Small intestine (tissue), 7 donors: ENCODE measurements around the gene AHRR. TPM values are rescaled to one million over a fixed set of nuclear protein-coding genes. Genes with fewer than 3 reads are reported as not detected.

Source experiments
- DNase-seq, 2 donors: peaks; one replicate each; pipeline versions ENCODE4 v3.0.0 to v3.0.0-alpha.2; 2013
- FAIRE-seq: peaks from 2 replicates; lab custom pipeline; 2012; peaks lifted over from hg19 to GRCh38; lab: Jason Lieb, UNC
- H3K27ac ChIP-seq, 3 donors: one replicate each; pipeline ENCODE4 v1.5.1; 2013; ENCODE audit warnings: low read length in 2 of 3, mild to moderate bottlenecking in 2 of 3, control low read depth in 1 of 3, inconsistent platforms in 1 of 3, low read depth in 1 of 3, moderate library complexity in 1 of 3
- H3K27me3 ChIP-seq, 3 donors: one replicate each; pipeline ENCODE4 v1.6.1; 2013; ENCODE audit warnings: low read length in 3 of 3, inconsistent platforms in 1 of 3; ENCODE audit not compliant: control insufficient read depth in 3 of 3, insufficient read depth in 3 of 3
- H3K36me3 ChIP-seq, 3 donors: one replicate each; pipeline ENCODE4 v1.6.1; 2013; ENCODE audit warnings: low read length in 3 of 3, inconsistent platforms in 1 of 3, low read depth in 1 of 3, mild to moderate bottlenecking in 1 of 3, moderate library complexity in 1 of 3; ENCODE audit not compliant: control insufficient read depth in 3 of 3, insufficient read depth in 2 of 3
- H3K4me1 ChIP-seq, 3 donors: one replicate each; pipeline ENCODE4 v1.6.1; 2013; ENCODE audit warnings: low read length in 2 of 3, inconsistent platforms in 1 of 3, low read depth in 1 of 3, mild to moderate bottlenecking in 1 of 3, moderate library complexity in 1 of 3; ENCODE audit not compliant: control insufficient read depth in 3 of 3, insufficient read depth in 2 of 3
- H3K4me3 ChIP-seq, 3 donors: one replicate each; pipeline ENCODE4 v1.5.1; 2013; ENCODE audit warnings: low read length in 3 of 3, control low read depth in 1 of 3, inconsistent platforms in 1 of 3, low read depth in 1 of 3, mild to moderate bottlenecking in 1 of 3, moderate library complexity in 1 of 3
- H3K9me3 ChIP-seq, 2 donors: one replicate each; pipeline ENCODE4 v1.6.1; 2013; ENCODE audit warnings: low read depth in 1 of 2, low read length in 1 of 2; ENCODE audit not compliant: control insufficient read depth in 2 of 2, insufficient read depth in 1 of 2
- WGBS, 3 donors: extraction: QIAGEN DNeasy Blood & Tissue Kit; methylation state at CpG; one replicate each; pipeline ENCODE4 v1.1.7; 2013; 5-methylcytosine and 5-hydroxymethylcytosine counted together
- polyA plus RNA-seq, 4 donors: library from polyadenylated mRNA; stranded (reverse) in 3 of 4; unstranded in 1 of 4; fragments of 200-250 nt in 3 of 4; fragments of 120-200 nt in 1 of 4; gene quantifications; one replicate each; pipeline versions ENCODE4 v1.2.1 to v1.2.3, GENCODE V29; 2013
- donor health status: healthy with polysubstance abuse.
- donor health status: control.
- donor health status: control.
- donor health status: Bipolar disorder and iron deficiency.
- donor health status: healthy.

Gene AHRR
- polyA plus RNA-seq, 4 donors, result 0.22 to 2.6 (median 0.95) TPM

DNA sequence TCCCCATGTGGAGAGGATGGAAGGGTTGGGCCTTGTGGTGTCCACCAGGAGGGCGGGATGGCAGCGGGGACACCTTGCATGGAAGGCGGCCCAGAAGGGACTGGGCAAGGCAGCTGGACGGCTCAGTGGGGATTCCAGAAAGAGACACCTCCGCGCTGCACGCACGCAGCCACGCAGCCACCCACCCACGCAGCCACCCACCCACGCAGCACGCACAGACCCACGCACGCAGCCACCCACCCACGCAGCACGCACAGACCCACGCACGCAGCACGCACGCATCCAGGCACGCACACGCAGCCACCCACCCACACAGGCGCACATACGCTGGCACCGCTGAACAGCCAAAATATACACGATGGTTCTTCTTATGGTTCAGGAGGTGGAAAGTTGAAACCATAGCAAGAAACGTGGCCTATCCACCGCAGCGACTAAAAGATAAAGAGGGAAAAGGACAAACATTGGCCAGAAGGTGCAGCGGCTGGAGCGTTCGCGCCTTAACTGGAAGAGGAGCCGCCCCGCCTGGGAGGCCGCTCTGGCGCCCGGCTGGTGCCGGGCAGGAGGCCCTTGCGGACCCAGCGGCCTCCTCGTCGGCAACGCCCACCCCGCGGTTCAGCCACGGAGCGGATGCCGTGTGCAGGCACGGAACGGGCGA lies 99.2 kb downstream of the AHRR start:
- FAIRE-seq, result no peak

DNA sequence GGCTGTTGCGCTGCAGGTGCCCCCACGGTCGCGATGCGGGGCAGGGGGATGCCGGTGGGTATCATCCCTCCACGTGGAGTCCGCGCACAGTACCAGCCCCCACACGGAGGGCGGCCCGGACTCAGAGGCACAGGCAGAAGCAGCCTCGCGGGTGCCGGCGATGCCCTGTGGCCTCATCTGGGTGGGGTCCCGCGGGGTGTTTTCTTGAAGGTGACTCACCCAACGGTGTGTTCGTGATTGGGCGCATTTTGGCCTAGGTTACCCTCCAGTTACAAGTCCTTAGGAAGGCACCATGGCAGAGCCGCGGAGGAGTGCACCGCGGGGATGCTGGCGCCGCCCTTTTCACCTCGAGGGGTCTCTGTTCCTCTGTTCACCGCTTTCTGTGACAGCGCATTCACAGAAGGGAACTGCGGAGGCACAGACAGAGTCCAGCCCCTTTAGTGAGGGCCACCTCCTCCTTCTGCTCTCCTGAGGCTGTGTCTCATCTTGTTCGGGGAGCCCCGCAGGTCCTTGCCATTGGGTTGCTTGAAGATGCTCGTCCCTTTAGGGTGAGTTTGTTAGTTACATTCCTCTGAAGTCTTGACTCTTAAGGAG lies 99.9 kb downstream of the AHRR start:
- no peak for DNase-seq
- WGBS, 3 donors, result 86 to 92% (median 92%) methylated on average over 32 to 34 of the region's 34 CpGs
- no peaks in the 10 kb centered on the region for H3K36me3 ChIP-seq

More for the DNA sequence above, 99.2 kb downstream of the AHRR start:
- Histone ChIP-seq H3K27me3 (no peaks in the 10 kb centered on the region), H3K9me3 (no peaks in the 10 kb centered on the region), H3K4me3 (no peak overlapping the region), H3K4me1 (peaks cover 0 to 6% (median 0%) of the 10 kb centered on the region in 3 donors), H3K27ac (no peak overlapping the region), H3K36me3 (no peaks in the 10 kb centered on the region)
- DNase-seq, result no peak
- WGBS, 3 donors, result 90 to 93% (median 91%) methylated on average over 52 of the region's 52 CpGs

DNA sequence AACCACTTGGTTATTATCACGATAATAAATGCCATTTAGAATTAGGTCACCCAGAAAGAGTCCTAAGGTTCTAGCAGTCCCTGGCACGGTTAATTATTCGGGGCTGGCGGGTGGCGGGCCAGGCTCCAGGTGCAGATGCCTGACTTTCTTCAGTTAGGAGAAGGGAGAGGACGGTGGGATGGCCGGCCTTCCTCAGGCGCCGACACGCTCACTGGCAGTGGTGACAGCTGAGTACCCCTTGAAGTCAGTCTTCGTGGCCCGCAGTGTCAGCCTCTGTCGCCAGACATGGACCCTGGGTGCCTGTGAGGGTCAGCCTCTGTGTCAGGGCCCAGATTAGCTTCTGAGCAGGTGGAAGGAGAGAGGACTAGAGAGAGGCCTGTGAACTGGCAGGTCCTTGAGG lies 100.4 kb downstream of the AHRR start:
- Histone ChIP-seq H3K9me3 (no peaks in the 10 kb centered on the region), H3K27me3 (no peaks in the 10 kb centered on the region), H3K4me3 (no peak overlapping the region), H3K36me3 (no peaks in the 10 kb centered on the region), H3K27ac (no peak overlapping the region), H3K4me1 (no peaks in the 10 kb centered on the region)
- 73 to 91% (median 85%) methylated on average over 13 of the region's 13 CpGs for WGBS, 3 donors
- FAIRE-seq (no peak), DNase-seq (no peak)

More for the DNA sequence above, 99.9 kb downstream of the AHRR start:
- no peak overlapping the region for H3K27ac ChIP-seq
- no peak for FAIRE-seq
- H3K4me3 ChIP-seq, result no peak overlapping the region
- no peaks in the 10 kb centered on the region for H3K9me3 ChIP-seq
- no peaks in the 10 kb centered on the region for H3K27me3 ChIP-seq
- no peaks in the 10 kb centered on the region for H3K4me1 ChIP-seq

DNA sequence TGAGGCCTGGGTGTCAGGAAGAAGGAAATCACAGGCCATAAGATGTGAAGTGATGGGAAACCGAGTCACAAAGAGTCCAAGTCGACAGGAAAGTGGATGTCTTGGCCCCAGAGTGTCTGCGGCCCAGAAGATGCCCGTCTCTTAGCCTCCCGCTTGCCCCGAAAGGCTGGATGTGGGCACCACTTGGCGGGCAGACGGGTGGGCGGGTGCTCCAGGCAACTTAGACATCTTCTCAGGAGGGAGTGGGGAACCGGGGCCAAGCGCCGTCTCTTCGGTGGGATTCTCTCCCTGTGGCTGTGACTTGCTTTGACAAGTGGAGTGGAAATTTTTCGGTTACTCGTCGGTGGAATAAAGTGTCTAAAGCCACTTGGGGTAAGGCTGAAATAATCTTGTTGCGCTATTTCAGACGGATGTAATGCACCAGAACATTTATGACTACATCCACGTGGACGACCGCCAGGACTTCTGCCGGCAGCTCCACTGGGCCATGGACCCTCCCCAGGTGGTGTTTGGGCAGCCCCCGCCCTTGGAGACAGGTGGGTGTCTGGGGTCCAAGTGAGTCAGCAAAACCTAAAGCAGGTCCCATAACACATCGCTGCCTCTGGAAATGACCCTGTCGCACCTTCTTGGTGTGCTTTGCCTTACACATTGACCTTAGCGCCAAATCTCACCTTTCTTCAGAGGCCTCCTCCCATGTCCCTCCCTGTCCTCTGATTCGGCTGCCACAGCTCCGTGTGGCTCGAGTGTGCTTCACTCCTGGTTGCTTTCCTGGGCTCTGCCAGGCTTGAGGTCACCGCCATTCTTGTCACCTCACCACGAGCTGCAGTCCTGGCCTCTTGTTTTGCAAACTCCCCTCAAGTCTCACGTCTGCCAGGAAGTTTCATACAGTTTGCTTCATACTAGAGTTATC lies 101.1 kb downstream of the AHRR start:
- peaks cover 0 to 2% (median 0%) of the 10 kb centered on the region in 3 donors for H3K36me3 ChIP-seq

DNA sequence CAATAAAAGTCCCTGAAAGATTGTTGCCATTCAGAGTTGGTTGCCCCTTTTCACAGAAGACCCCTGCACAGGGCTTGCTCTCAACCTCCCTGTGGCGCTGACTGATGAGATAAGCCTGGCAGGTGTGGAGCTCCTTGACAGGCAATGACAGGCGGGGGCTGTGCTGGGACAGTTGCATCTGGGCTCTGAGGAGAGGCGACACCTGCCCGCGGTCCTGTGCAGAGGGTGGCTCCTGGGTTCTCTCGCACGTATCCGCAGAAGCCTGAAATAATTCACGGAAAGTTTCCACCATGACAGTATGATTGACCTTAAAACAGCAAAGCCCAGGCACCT lies 101.7 kb downstream of the AHRR start:
- DNase-seq, result no peak
- H3K27me3 ChIP-seq, result no peaks in the 10 kb centered on the region
- WGBS, 3 donors, result 63 to 87% (median 64%) methylated on average over 9 of the region's 9 CpGs
- H3K4me1 ChIP-seq, result no peaks in the 10 kb centered on the region
- no peak overlapping the region for H3K4me3 ChIP-seq
- H3K27ac ChIP-seq, result no peak overlapping the region
- no peak for FAIRE-seq
- peaks cover 0 to 2% (median 0%) of the 10 kb centered on the region in 3 donors for H3K36me3 ChIP-seq
- H3K9me3 ChIP-seq, result no peaks in the 10 kb centered on the region

More for the DNA sequence above, 101.1 kb downstream of the AHRR start:
- Histone ChIP-seq H3K27me3 (no peaks in the 10 kb centered on the region), H3K27ac (no peak overlapping the region), H3K4me3 (no peak overlapping the region), H3K9me3 (no peaks in the 10 kb centered on the region), H3K4me1 (no peaks in the 10 kb centered on the region)
- no peak for FAIRE-seq
- DNase-seq, result no peak
- WGBS, 3 donors, result 75 to 85% (median 79%) methylated on average over 32 of the region's 32 CpGs

DNA sequence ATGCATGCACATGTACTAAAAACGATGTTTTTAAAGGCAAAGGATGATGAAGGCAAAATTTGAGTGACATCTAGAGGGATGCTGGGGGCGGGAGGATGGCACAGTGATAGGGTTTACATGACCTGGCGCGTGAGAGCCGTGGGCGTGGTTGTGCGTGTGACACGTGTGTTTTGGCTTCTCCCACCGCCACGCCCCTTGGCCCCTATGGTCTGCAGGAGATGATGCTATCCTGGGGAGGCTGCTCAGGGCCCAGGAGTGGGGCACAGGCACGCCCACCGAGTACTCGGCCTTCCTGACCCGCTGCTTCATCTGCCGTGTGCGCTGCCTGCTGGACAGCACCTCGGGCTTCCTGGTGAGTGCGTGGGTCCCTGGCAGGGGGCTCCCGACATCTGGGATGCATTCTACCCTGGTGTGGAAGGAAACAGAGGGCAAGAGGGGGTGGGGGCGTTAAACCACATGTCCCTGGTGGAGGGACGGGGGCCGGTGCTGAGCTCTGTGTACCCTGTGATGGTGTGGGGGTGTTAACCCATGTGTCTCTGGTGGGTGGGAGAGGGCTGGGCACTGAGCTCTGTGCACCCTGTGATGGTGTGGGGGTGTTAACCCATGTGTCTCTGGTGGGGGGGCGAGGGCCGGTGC lies 102.2 kb downstream of the AHRR start:
- Histone ChIP-seq H3K27me3 (no peaks in the 10 kb centered on the region), H3K4me1 (no peaks in the 10 kb centered on the region), H3K4me3 (no peak overlapping the region), H3K36me3 (peaks cover 0 to 2% (median 0%) of the 10 kb centered on the region in 3 donors), H3K9me3 (no peaks in the 10 kb centered on the region), H3K27ac (no peak overlapping the region)
- 66 to 82% (median 77%) methylated on average over 24 of the region's 24 CpGs for WGBS, 3 donors
- FAIRE-seq (no peak), DNase-seq (no peak)

DNA sequence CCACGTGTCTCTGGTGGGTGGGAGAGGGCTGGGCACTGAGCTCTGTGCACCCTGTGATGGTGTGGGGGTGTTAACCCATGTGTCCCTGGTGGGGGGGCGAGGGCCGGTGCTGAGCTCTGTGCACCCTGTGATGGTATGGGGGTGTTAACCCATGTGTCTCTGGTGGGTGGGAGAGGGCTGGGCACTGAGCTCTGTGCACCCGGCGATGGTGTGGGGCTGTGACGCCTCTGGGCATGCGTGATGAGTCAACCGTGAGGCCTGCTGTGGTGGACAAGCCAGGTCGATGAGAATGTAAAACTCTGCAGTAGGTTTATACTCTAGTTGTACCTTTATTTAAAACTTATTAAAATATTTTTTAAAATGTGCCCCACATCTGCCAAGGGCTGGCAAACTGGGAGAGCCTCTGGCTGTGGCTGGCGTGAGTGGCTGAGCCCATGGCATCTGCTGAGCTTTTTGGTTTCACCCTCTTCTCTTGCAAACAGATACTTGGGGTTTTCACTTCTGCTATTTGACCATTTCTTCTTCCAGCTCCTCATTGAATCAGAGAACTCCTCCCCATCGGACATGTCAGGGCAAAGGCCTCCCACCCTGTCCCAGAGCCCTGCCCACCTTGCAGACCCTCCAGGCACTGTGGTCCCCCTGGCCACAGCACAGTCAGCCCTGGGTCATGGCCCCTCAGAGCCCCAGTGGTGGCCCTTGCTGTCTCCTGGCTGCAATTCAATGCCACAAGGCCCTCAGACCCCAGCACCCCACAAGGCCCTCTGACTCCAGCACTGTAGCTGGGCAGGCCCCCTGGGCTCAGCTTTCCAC lies 103.0 kb downstream of the AHRR start:
- no peak overlapping the region for H3K4me3 ChIP-seq
- peaks cover 0 to 2% (median 0%) of the 10 kb centered on the region in 3 donors for H3K36me3 ChIP-seq
- DNase-seq (no peak), FAIRE-seq (no peak)
- H3K4me1 ChIP-seq, result no peaks in the 10 kb centered on the region
- WGBS, 3 donors, result 77 to 80% (median 80%) methylated on average over 11 of the region's 11 CpGs
- H3K27ac ChIP-seq, result no peak overlapping the region
- no peaks in the 10 kb centered on the region for H3K9me3 ChIP-seq
- no peaks in the 10 kb centered on the region for H3K27me3 ChIP-seq
